Tibial nerve (tissue), 4 donors: ENCODE data around the gene DPP3. TPM values are rescaled to one million over a fixed set of nuclear protein-coding genes. Genes with fewer than 3 reads are reported as not detected.

Source experiments
- DNase-seq, 2 donors: peaks; one replicate each; pipeline ENCODE4 v3.0.0-alpha.2; 2019; ENCODE audit warnings: low spot score in 2 of 2
- H3K27ac ChIP-seq, 4 donors: fragments of 200-600 bp; sonication (generic) in 3 of 4; one replicate each; pipeline ENCODE4 v1.5.1; 2017 to 2019; ENCODE audit warnings: mild to moderate bottlenecking in 1 of 4
- H3K27me3 ChIP-seq, 2 donors: fragments of 200-600 bp; sonication (generic) in 1 of 2; one replicate each; pipeline versions ENCODE4 v1.5.1 to v1.6.0; 2017 to 2019
- H3K36me3 ChIP-seq, 3 donors: fragments of 200-600 bp; sonication (generic); one replicate each; pipeline ENCODE4 v1.5.1; 2018 to 2019
- H3K4me1 ChIP-seq, 4 donors: fragments of 200-600 bp; sonication (generic) in 3 of 4; one replicate each; pipeline ENCODE4 v1.5.1; 2017 to 2019
- H3K4me3 ChIP-seq, 4 donors: fragments of 200-600 bp; sonication (generic) in 3 of 4; one replicate each; pipeline ENCODE4 v1.5.1; 2017 to 2019; ENCODE audit warnings: mild to moderate bottlenecking in 1 of 4, moderate library complexity in 1 of 4
- H3K9me3 ChIP-seq, 4 donors: fragments of 200-600 bp; sonication (generic) in 3 of 4; one replicate each; pipeline ENCODE4 v1.5.1; 2017 to 2019
- EP300 ChIP-seq, 2 donors: sonication (generic); formaldehyde crosslinking; IDR thresholded peaks; one replicate each; pipeline ENCODE4 v1.6.1; 2017; ENCODE audit warnings: antibody characterized with exemption in 2 of 2, mild to moderate bottlenecking in 1 of 2
- POLR2A ChIP-seq, 2 donors: fragments of 450-650 bp; IDR thresholded peaks; one replicate each; pipeline ENCODE4 v1.6.1; 2017; ENCODE audit warnings: antibody characterized with exemption in 2 of 2, mild to moderate bottlenecking in 2 of 2, moderate library complexity in 2 of 2
- WGBS, 2 donors: methylation state at CpG; one replicate each; pipeline ENCODE4 v1.1.5; 2018; 5-methylcytosine and 5-hydroxymethylcytosine counted together
- total RNA-seq, 4 donors: library from RNA; depleted of rRNA; stranded (reverse); fragments of >200 nt; gene quantifications; one replicate each; pipeline ENCODE4 v1.1.0, GENCODE V29; 2016
- TF ChIP-seq, protein P1 (sequence below), 5 experiments: fragments of 200-600 bp in 3 of 5; fragments of 450-650 bp in 2 of 5; sonication (generic) in 3 of 5; IDR thresholded peaks; one replicate each; pipeline ENCODE4 v1.5.1; 2016 to 2019; ENCODE audit warnings: antibody characterized with exemption in 5 of 5, mild to moderate bottlenecking in 3 of 5, moderate library complexity in 2 of 5

The DPP3 gene
- total RNA-seq, 4 donors from 2014 or later: 12.2 to 41.8 (median 25.0) TPM

DNA sequence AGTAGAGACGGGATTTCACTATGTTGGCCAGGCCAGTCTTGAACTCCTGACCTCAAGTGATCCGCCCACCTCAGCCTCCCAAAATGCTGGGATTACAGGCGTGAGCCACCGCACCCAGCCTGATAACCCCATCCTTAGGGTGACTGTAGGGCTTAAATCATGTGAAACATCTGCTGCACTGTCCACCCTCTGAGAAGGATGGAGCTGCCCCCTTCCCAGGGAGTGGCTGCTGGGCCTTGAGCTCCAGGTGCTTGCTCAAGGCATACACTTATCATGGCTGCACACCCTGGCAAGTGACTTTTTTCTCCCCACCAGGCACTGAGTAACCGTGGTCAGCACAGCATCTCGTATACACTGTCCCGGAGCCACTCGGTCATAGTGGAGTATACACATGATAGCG, 8.2 kb upstream of the DPP3 start:
- no peak overlapping the region for H3K27ac ChIP-seq
- no peak overlapping the region for H3K4me3 ChIP-seq
- H3K27me3 ChIP-seq: no peaks in the 10 kb centered on the region
- no peak for DNase-seq
- no peaks in the 10 kb centered on the region for H3K9me3 ChIP-seq
- TF ChIP-seq EP300 (IDR thresholded peaks at IDR 0.05) (no peak), POLR2A (IDR thresholded peaks at IDR 0.05) (no peak)
- TF ChIP-seq, protein P1, sequence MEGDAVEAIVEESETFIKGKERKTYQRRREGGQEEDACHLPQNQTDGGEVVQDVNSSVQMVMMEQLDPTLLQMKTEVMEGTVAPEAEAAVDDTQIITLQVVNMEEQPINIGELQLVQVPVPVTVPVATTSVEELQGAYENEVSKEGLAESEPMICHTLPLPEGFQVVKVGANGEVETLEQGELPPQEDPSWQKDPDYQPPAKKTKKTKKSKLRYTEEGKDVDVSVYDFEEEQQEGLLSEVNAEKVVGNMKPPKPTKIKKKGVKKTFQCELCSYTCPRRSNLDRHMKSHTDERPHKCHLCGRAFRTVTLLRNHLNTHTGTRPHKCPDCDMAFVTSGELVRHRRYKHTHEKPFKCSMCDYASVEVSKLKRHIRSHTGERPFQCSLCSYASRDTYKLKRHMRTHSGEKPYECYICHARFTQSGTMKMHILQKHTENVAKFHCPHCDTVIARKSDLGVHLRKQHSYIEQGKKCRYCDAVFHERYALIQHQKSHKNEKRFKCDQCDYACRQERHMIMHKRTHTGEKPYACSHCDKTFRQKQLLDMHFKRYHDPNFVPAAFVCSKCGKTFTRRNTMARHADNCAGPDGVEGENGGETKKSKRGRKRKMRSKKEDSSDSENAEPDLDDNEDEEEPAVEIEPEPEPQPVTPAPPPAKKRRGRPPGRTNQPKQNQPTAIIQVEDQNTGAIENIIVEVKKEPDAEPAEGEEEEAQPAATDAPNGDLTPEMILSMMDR (IDR thresholded peaks at IDR 0.05): no peak
- WGBS, 2 donors: 87 to 89% methylated on average over 9 of the region's 9 CpGs
- H3K36me3 ChIP-seq: peaks cover 0 to 66% (median 0%) of the 10 kb centered on the region in 3 donors
- H3K4me1 ChIP-seq: peaks cover 0 to 15% (median 7%) of the 10 kb centered on the region in 4 donors

DNA sequence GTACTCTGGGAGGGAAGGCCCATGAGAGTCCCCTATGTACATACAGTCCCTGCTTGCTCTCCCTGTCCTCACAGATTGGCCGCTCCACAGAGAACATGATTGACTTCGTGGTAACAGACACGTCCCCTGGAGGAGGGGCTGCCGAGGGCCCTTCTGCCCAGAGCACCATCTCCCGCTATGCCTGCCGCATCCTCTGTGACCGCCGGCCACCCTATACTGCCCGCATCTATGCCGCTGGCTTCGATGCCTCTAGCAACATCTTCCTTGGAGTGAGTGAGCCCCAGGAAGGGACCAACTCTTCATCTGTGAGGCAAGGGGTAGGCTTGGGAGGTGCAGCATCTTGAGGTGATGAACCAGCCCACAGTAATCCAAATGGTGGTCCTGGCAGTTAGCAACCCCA, 7.1 kb upstream of the DPP3 start:
- no peaks in the 10 kb centered on the region for H3K27me3 ChIP-seq
- H3K4me1 ChIP-seq: peaks cover 0 to 7% (median under 1%) of the 10 kb centered on the region in 4 donors
- no peak overlapping the region for H3K27ac ChIP-seq
- H3K36me3 ChIP-seq: peaks cover 0 to 71% (median 0%) of the 10 kb centered on the region in 3 donors
- 83 to 95% methylated on average over 11 of the region's 11 CpGs for WGBS, 2 donors
- H3K9me3 ChIP-seq: no peaks in the 10 kb centered on the region
- no peak for DNase-seq
- no peak for TF ChIP-seq POLR2A (IDR thresholded peaks at IDR 0.05)
- TF ChIP-seq, protein P1 (IDR thresholded peaks at IDR 0.05): no peak
- no peak for TF ChIP-seq EP300 (IDR thresholded peaks at IDR 0.05)
- H3K4me3 ChIP-seq: no peak overlapping the region

DNA sequence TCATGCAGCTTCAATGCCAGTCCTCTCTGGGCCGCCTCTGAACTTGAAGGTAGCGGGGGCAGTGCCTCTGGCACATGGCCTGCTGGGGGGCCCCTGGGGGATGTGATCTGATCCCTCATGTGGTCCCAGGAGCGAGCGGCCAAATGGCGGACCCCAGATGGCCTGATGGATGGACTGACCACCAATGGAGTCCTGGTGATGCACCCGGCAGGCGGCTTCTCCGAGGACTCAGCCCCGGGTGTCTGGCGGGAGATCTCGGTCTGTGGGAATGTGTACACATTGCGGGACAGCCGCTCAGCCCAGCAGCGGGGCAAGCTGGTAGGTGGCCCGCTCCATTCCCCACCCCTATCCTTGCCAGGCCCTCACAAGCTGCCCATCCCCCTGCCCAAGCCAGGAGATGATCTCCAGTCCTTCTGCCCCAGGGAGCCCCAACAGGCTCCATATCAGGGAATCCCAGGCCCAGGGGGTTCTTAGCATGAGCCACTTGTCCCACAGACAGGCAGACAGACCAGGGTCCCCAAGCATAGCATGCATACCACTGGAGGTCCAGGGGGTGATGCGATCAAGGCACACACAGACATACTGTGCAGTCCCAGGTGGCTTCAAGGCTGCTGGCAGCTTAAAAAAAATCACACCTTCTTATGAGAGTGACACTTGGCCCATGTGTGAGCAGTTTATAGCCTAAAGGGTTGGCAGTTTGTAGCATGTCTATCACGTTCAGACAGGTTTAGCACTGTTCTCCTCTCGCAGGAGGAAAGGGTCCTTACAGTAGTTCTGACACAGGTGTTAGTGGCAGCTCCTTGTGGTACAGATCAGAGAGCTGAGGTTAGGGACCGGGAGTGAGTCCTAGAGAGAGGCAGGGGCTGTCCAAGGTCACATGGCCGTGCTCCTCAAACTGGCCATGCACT, 6.4 kb upstream of the DPP3 start:
- TF ChIP-seq EP300 (IDR thresholded peaks at IDR 0.05) (no peak), POLR2A (IDR thresholded peaks at IDR 0.05) (no peak)
- TF ChIP-seq, protein P1 (IDR thresholded peaks at IDR 0.05): no peak

DNA sequence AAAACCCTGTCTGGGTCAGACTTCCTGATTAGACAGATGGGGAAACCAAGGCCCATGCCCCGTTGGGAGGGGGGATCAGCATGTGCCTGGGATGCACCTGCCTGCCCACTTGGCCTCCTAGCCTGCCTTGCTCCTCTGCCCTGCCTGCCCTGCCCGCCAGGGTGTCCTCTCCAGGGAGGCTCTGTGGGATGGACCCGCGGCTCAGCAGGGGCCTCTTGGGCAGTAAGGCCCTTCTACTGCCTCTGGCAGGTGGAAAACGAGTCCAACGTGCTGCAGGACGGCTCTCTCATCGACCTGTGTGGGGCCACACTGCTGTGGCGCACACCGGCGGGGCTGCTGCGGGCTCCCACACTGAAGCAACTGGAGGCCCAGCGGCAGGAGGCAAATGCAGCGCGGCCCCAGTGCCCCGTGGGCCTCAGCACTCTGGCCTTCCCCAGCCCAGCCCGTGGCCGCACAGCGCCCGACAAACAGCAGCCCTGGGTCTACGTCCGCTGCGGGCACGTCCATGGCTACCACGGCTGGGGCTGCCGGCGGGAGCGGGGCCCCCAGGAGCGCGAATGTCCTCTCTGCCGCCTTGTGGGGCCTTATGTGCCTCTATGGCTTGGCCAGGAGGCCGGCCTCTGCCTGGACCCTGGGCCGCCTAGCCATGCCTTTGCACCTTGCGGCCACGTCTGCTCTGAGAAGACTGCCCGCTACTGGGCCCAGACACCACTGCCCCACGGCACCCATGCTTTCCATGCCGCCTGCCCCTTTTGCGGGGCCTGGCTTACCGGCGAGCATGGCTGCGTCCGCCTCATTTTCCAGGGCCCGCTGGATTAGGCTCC, 4.7 kb upstream of the DPP3 start:
- no peak for DNase-seq
- no peaks in the 10 kb centered on the region for H3K9me3 ChIP-seq
- H3K36me3 ChIP-seq: peaks cover 0 to 65% (median 0%) of the 10 kb centered on the region in 3 donors
- H3K4me3 ChIP-seq: no peak overlapping the region
- H3K27ac ChIP-seq: no peak overlapping the region
- H3K4me1 ChIP-seq: peaks cover 0 to 18% (median 6%) of the 10 kb centered on the region in 4 donors
- no peaks in the 10 kb centered on the region for H3K27me3 ChIP-seq
- WGBS, 2 donors: 87% methylated on average over 15 to 37 of the region's 44 CpGs
- no peak for TF ChIP-seq EP300 (IDR thresholded peaks at IDR 0.05)
- no peak for TF ChIP-seq POLR2A (IDR thresholded peaks at IDR 0.05)
- TF ChIP-seq, protein P1 (IDR thresholded peaks at IDR 0.05): no peak

More for the DNA sequence above, 6.4 kb upstream of the DPP3 start:
- no peak for DNase-seq
- H3K27ac ChIP-seq: no peak overlapping the region
- H3K4me1 ChIP-seq: peaks cover 0 to 9% (median under 1%) of the 10 kb centered on the region in 4 donors
- H3K36me3 ChIP-seq: peaks cover 0 to 71% (median 0%) of the 10 kb centered on the region in 3 donors
- no peak overlapping the region for H3K4me3 ChIP-seq
- no peaks in the 10 kb centered on the region for H3K27me3 ChIP-seq
- no peaks in the 10 kb centered on the region for H3K9me3 ChIP-seq
- 88 to 90% methylated on average over 19 to 20 of the region's 20 CpGs for WGBS, 2 donors
